GM18519 (cell line): ENCODE data around the gene SCN2B.

Experiments used
- ATAC-seq: cut with Tn5 transposase; IDR thresholded peaks from one replicate; pipeline ENCODE4 v1.9.1; 2021; ENCODE audit warnings: mild to moderate bottlenecking, moderate library complexity; ENCODE audit not compliant: unreplicated experiment, low FRiP score

SCN2B gene

DNA sequence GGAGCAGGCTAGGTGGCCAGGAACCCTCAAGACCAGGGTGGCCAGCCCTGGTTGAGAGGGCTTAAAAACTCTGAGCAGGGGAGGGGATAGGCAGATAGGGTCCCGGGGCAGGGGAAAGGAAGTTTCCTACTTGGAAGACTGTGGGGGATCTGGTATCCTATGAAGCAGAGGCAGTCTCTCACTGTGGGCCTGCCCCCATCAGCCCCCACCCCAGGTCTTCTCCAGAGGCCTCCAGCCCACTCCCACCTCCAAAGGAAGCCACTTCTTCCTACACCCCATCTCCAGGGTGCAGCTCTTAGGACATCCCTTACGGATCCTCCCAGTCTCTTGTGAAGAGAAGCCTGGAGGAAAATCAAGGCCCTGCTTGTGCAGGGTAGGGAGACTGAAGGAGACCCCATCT, 40.1 kb downstream of the SCN2B start:
- ATAC-seq: no peak

DNA sequence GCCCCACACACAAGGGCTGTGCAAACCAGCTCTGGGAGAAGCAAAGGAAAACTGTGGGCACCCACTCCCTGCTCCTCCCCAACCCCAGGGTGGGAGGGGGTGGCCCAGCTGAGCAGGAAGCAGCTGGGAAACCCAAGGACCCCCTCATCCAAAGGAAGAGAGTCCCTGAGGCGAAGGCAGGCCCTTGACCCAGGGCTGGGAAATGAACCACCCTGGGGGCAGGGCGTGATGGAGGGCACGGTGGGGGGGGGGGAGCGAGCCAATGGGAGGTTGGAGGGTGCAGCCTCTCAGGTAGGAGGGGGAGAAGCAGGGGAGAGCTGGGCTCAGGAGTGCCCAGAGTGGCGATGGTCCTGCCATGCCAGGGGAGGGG, 40.7 kb downstream of the SCN2B start:
- no peak for ATAC-seq

DNA sequence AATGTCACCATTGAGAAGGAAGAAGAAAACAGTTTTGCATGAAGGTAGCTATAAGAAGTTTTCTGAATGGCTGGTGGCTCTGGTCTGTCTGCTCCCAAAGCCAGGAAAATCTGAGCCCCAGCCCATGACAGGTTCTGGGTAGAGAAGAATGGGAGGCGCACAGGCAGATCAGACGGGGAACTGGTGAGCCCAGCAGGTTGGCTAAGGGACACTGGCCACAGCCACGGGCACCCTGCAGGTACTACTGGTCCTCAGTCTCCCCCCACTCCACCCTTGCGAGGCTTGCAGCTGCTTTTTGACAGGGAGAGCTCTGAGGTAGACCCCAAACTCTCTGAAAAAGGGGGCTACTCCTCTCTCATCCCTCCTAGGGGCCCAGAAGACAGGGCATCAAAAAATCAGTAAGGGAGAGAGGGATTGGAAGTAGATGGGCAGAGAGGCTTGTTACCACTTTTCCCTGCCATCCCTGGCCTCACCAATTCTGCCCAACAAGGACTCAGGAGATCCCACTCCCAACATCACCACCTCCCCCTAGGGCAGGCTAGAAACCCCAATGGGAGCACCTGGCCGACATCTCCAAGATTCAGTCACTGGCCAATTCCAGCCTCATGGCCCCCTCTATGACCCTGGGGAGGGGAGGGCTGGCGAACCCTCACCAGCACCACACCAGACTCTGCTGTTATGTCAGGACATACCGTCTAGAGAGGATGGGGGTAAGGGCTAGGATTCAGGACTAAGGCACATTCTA, 41.2 kb downstream of the SCN2B start:
- ATAC-seq: no peak

DNA sequence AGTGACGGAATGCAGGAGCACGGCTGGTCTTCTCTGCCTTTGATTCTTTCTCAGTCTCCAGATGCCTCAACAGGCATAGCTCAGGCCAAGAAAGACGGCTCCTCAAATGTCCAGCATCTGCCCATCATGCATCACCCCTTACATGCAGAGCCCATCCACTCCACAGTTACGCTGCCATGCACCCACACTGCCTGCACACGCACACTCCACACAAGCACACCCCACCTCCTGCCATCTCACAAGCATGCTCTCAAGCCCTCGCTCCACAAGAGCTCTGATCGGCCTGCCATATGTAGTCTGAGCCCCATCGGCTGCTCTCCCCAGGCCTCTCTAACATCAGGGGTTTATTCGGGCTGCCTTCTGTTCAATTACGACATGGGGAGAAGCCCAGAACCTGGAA, 42.6 kb downstream of the SCN2B start:
- ATAC-seq: no peak

DNA sequence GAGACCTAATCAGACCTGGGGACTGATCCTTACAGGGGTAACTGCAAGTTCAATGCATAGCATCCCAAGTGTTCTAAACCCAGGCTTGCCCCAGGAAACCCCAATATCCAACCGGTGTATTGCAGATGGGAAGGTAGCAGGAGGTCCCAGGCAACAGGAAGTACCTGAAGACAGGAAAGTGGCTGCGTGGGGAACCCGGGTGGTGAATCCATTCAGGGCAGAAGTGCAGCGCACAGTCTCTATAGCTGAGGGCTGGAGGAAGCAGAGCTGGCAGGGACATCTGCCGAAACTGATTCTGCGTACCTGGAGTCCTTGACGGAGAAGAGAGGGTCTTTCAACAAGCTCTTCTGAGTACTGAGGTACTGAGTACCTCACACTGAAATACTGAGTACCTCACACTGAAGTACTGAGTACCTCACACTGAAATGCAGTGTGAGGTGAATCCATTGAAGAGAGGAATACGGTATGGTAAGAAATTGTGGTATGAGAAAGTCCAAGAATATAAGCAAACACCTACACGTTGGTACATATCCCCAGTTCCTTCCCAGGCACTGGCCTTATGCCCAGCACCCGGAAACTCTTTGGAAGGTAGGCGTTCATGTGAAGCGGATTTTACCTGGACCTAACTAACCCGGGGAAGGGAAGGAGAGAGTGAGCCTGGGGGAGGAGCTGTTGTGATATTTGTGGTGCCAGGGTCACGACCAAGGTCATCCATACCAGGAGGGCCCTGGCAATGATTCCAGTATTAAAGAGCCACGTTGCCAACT, 43.9 kb downstream of the SCN2B start:
- no peak for ATAC-seq

DNA sequence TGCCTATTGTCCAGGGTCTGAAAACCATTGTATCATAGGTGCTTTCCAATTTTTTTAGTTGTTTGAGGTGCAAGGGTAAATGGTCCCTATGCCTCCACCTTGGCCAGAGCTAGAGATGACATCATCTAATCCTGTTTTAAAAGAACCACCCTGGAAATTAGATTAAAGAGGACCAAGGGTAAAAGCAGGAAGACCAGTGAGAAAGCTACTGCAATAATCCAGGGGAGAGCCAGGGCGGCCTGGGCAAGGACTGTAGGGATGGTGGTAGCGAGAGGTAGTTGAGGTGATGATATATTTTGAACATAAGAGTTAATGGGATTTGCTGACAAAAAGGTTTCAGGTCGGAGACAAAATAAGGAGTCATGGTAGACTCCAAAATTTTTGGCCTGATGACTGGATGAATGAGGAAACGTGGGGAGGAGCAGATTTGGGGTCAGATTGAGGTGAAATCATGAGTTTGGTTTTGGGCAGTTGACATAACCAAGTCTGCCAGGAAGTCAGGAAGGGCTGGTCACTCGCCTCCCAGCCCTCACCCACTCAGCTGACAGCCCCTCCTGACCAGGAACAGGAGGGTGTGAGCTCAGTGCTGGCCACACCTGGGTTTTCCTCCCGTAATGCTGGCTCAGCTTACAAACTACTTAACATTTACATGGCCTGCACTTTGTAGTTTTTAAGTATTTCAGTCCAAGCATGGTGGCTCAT, 46.8 kb downstream of the SCN2B start:
- ATAC-seq: no peak

DNA sequence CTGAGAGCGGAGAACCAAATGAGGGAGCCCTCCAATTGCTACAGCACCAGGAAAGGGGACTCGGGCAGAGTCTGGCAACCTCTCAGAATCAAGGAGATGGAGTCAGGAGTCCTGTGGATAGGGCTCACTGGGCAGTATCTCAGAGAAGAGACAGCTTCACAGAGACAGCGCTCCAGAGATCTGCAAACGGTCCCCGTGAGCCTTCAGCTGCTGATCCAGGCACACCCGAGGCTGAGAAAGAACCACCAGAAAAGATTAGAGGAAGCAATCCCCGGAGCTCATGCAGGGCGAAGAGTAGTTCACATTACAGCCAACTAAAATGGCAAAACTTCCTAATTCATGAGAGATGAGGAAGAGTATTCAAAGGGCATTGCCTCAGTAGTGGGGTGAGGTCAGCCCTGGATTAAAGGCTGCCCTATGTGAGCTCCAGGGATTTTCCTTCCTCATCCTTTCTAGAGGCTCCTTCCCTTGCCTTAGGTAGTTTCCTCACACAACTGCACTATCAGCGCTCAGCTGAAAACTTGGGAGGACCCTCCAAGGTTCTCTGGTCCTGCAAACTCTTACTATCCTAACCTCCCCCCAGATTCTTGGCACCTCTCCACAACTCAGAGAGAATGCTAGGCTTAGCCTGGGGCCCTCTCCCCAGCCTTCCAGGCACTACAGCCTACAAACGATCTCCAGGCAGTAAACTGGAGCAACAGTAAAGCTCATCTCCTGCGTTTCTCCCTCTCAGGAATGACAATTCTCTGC, 47.5 kb downstream of the SCN2B start:
- ATAC-seq: no peak

DNA sequence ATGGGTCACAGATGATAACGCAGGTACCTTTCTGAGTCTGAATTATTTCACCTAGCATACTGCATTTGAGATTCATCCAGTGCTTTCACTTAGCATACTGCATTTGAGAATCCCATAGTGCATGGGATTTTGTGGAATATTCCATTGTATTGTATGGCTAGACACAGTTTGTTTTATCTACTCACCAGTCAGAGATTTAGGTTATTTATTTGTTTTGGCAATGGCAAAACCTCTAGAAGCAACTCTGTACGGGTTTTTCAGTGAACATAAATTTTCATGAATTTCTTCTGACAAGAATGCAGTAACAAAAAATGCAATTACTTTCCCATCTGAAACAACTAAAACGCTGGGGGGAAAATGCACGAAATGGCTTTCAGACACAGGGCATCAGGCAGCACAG, 48.1 kb downstream of the SCN2B start:
- ATAC-seq: no peak

DNA sequence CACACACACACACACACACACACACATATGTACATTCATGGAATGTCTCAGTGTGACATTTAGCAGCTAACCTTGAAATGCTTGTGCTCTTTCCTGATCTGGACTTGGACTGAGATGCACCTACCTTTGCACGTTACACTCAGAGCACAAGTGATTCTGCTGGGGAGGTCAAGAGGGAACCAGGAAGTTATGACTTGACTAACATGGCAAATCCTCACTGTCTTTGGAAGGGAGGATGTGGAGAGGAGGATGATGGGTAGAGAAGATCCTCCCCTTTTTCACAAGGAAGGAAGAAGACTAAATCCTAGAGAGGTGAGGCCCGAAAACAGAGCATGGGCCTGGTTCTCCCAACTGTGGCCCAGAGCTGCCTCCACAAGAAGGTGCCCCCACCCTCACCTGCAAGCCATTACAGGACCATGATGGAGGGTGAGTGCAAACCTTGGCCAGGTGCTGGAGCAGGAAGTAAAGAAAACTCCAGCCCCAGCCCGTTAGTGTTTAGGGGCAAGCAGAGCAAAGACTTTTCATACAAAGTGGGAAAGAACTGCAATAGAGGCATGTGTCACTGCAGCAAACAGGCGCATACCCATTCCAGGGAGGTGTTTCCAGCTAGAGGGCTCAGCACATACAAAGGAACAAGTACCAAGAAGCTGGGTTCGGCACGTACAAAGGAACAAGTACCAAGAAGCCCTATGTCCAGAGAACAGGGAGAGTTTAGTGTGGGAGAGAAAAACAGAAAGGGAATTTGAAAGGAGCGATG, 50.2 kb downstream of the SCN2B start:
- no peak for ATAC-seq

DNA sequence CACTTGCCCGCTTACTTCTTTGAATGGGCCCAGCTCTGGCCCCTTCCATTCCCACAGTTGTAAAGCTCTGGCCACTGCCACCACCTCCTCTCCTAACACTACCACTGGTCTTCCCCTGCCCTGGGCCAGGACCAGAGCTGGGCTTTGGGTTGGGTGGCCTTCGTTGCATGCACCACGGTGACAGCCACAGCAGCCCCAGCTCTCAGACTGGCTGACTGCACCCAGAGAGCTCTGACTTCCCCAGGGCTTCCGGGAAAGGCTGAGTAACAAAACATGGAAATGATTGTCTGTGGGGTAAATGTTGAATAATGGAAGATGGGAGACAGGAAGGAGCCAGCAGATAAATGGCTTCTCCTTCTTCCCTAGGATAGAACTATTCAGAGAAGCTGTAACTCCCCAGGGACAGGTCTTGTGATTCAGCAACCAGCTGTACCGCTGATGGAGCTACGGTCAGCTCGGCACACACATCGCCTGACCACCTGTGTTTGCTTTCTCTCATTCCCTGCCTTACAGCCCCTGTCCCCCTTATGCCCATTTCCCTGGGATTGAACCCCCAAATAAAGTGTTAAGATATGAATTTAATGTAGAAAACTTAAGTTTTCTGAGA, 51.4 kb downstream of the SCN2B start:
- no peak for ATAC-seq

DNA sequence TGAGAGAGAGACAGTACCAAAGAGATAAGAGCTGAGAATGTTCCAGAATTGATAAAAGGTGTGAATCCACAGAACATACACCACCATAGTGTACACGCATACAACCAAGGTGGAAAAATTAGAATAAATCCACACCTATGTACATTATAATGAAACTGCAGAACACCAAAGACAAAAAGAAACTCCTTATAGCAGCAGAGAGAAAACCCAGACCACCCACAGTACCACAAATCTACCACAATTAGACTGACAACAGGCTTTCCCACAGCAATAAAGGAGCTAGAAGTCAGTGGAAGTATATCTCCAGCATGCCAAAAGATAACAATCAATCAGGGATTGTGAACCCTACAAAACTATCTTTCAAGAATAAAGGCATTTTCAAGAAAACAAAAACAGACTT, 55.6 kb downstream of the SCN2B start:
- no peak for ATAC-seq

DNA sequence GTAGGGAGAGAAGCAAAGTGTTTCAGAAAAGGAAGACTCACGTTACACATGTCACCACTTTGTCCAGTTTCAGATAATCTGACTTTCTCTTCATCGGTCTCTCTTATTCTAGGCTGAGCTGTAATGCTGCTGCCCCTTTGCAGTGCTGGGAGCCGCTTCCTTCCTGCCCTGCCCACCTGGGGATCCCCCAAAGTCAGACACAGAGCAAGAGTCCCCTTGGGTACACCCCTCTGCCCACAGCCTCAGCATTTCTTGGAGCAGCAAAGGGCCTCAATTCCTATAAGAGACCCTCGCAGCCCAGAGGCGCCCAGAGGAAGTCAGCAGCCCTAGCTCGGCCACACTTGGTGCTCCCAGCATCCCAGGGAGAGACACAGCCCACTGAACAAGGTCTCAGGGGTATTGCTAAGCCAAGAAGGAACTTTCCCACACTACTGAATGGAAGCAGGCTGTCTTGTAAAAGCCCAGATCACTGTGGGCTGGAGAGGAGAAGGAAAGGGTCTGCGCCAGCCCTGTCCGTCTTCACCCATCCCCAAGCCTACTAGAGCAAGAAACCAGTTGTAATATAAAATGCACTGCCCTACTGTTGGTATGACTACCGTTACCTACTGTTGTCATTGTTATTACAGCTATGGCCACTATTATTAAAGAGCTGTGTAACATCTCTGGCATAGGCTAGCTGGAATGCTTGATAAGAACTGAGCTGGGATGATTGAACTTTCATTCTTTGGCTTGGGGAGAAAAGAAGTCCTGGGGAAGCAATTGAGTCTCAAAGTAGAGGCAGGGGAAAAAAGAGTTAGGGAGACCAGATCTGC, 58.4 kb downstream of the SCN2B start:
- no peak for ATAC-seq

DNA sequence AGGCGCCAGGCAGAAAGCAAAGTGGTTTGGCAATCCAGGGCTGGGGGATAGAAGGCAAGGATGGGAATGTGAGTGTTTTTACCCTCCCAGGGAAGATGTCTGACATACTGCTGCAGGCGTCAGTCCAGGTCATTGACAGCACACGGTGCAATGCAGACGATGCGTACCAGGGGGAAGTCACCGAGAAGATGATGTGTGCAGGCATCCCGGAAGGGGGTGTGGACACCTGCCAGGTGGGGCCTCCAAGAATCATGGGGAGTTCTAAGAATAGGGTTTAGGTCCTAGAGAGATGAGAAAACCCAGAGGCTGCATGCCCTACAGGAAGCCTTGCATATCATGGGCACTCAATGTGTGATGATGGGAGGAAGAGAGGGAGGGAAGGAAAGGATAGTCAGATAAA, 61.4 kb downstream of the SCN2B start:
- ATAC-seq: no peak

DNA sequence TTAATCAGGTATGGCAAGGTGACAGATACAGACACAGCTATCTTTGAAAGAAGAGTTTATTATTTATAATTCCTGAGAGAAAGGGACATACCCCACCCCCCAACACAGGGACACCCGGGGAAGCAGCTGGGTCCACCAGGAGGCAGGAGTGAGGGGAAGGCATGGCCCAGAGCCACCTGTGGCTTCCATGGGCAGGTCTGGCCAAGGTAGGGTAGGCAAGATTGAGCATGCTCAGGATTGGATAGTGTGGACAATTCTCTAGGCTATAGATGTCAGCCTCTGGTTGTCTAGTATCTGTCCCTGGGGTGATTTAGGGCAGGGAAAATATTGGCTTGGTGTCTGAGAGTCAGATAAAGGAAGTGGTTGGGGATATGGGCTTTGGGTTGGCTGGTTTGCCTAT, 62.2 kb downstream of the SCN2B start:
- ATAC-seq: no peak

DNA sequence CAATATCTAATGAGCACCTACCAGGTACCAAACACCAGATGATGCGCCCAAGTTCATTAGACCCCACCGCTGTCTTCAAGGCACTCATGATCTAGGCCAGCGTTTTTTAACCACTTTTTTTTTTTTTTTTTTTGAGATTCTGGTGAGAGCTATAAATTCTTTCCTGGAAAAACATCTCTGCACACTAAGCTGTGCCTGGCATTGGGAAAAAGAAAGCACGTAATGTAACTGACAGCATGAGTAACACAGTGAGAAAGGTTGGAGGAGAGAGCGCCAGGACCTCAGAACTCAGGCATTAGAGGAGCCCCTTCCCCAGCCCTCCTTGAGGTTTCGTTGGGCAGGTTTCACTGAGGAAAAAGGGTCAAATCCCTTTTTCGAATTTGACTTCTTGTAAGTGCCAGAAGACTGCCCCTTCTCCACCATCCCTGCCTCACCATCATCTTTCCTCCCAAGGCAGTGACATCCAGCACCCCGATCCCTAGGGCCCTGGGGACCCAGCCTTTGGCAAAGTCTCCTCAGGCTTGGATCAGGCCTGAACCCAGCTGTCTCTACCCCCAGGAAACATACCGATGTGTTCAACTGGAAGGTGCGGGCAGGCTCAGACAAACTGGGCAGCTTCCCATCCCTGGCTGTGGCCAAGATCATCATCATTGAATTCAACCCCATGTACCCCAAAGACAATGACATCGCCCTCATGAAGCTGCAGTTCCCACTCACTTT, 63.6 kb downstream of the SCN2B start:
- no peak for ATAC-seq
